Measurements from ENCODE around the gene LCE6A.

Gene LCE6A

DNA sequence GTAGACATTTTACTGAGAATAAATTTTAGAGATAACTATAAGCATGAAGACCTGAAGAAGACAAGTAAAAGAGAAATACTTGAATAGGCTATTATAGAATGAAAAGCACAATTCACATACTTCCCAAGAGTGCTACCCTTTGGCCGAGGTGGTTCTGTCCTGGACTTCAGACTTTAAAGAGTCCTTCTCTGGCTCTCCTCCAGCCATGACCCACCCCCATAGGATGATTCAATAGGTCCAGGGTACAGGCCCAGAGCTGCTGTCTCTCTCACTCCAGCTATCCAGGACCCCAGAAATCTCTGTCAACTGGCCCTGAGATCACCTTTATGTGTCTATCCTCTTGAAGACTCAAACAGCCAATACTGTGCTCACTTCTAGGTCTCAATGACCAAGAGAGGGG, 34.2 kb downstream of the LCE6A start:
- DNase-seq: no peak

GRCh38 chr1:152878042-152878441, 35.4 kb downstream of the LCE6A start, which contains the start of gene SMCP:
Gene SMCP (plus strand): TSS chr1:152878322. CDS start chr1:152884423, 6,101 bp downstream.
- no peak for DNase-seq

- no peak for DNase-seq
Observed at GRCh38 chr1:152879559-152880198, 37.0 kb downstream of the LCE6A start.

DNA sequence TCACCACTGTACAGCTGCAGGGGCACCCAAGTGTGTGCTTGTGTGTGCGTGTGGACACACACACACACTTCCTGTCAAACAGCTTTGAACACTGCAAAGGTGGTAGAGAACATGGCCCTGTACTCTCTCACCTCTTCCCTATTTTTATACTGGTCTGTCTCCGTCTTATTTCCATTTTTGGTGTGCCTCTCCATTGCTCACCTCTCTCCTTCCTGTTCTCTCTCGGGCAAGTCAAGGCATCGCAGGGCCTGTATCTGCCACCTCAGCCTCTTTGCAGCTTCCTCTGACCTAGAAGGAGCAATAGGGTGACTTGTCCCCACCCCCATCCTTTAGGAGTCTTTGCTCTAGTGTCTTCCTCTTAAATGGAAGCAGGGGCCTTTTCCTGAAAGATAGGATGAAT, 37.7 kb downstream of the LCE6A start:
- DNase-seq: no peak

DNA sequence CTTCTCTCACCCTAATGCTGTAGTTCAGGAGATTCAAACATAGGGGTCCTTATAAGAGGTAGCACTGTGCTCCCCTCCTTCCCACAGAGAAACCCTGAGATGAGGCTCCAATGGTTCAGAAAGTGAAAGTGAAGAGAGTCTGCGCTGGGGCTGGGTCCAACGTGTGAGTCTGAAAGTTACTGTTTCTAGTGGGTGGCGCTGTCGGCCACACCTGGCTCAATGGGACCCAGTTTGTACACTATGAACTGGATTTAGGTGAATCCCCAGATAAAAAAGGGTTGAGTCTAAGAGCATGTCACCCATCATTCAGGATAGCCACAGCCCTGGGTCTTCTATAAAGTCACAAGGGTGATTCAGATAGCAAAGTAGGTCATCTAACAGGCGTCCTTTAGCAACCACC, 38.3 kb downstream of the LCE6A start:
- DNase-seq: no peak

GRCh38 chr1:152884085-152884484, 41.4 kb downstream of the LCE6A start:
- DNase-seq: no peak

GRCh38 chr1:152884506-152884905, 41.9 kb downstream of the LCE6A start:
- DNase-seq: no peak

- no peak for DNase-seq
Observed at GRCh38 chr1:152884966-152885624, 42.4 kb downstream of the LCE6A start.

- DNase-seq: no peak
Observed at GRCh38 chr1:152886085-152886484, 43.4 kb downstream of the LCE6A start.

DNA sequence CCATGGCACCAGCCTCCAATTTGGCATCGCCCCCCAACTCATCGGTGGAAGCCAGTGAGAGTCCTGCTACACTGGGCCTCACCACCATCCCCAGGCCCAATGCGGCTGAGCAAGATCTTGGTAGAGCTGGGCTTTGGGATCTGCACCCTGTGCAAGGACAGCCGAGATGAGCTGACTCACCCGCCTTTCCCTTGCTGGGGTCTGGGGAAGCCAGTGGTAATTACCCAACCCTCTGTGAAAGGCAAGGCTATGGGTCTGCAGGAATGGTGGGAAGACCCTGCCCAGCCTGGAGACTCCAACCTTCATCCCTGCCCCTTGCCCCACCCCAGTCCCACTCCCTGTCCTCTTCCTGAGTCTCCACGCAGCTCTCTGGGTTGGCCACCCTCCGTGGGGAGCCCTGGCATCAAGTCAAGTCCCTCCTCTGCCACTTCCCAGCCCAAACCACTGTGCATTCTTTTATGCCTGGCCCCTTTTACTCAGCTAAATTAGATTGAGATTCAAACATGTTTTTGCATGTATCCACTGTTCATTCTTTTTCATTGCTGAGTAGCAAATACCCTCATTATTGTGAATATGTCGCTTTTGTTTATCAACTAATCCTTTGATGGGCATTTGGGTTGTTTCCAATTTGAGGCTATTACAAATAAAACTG, 44.2 kb downstream of the LCE6A start:
- DNase-seq: no peak

GRCh38 chr1:152888126-152888525, 45.5 kb downstream of the LCE6A start:
- no peak for DNase-seq
